GM23248 (cell line): Measurements from ENCODE around the gene PAK1.
"Not testable (repeated sequence)": the region's sequence is repeated elsewhere in the genome, so short reads cannot be mapped to it uniquely, and the experiment has no call there.

Experiments used
- EZH2 ChIP-seq: fragments of 200-600 bp; sonication (generic); IDR thresholded peaks from 2 replicates; pipeline ENCODE4 v1.6.1; 2018; ENCODE audit warnings: antibody characterized with exemption, mild to moderate bottlenecking; ENCODE audit not compliant: insufficient read depth, poor library complexity, severe bottlenecking
- EZH2phosphoT487 ChIP-seq: fragments of 200-600 bp; sonication (generic); IDR thresholded peaks from 2 replicates; pipeline ENCODE4 v1.6.1; 2018; ENCODE audit warnings: antibody characterized with exemption, moderate library complexity, mild to moderate bottlenecking, low read depth; ENCODE audit not compliant: insufficient read depth

- not testable (repeated sequence) for TF ChIP-seq EZH2phosphoT487, EZH2
These were observed 173.9 kb downstream of the PAK1 start for GRCh38 chr11:77300028-77300427.
